Effector memory CD8-positive, alpha-beta T cell (primary cell): Measurements from ENCODE around the gene ZNF326.
"Not testable (repeated sequence)": the region's sequence is repeated elsewhere in the genome, so short reads cannot be mapped to it uniquely, and the experiment has no call there.

Experiments
- ATAC-seq: fragments of 150-1000 bp; cut with Tn5 transposase; replicated peaks from 2 replicates; pipeline ENCODE4 v1.10.0; 2021; ENCODE audit warnings: mild to moderate bottlenecking, moderate library complexity
- DNase-seq, 3 experiments: peaks; one replicate each; pipeline ENCODE4 v3.0.0; 2021
- H3K27ac Mint-ChIP-seq, 2 donors: one replicate each; pipeline ENCODE4 v1.8.0; 2022; ENCODE audit warnings: mild to moderate bottlenecking in 2 of 2, mixed read lengths in 2 of 2, moderate library complexity in 2 of 2
- H3K27me3 Mint-ChIP-seq, 2 donors: one replicate each; pipeline ENCODE4 v1.8.0; 2022; ENCODE audit warnings: mixed read lengths in 2 of 2
- H3K36me3 Mint-ChIP-seq: one replicate; pipeline ENCODE4 v1.8.0; 2022; ENCODE audit warnings: mild to moderate bottlenecking, moderate library complexity, mixed read lengths; ENCODE audit not compliant: insufficient read depth
- H3K4me1 Mint-ChIP-seq, 2 donors: one replicate each; pipeline ENCODE4 v1.8.0; 2022; ENCODE audit warnings: low read depth in 2 of 2, mixed read lengths in 2 of 2
- H3K4me3 Mint-ChIP-seq, 2 donors: one replicate each; pipeline ENCODE4 v1.8.0; 2022; ENCODE audit warnings: mild to moderate bottlenecking in 2 of 2, mixed read lengths in 2 of 2, moderate library complexity in 2 of 2
- H3K9me3 Mint-ChIP-seq, 2 donors: one replicate each; pipeline ENCODE4 v1.8.0; 2022; ENCODE audit warnings: mixed read lengths in 2 of 2

Gene ZNF326

GRCh38 chr1:89974696-89975470, 20.0 kb upstream of the ZNF326 start:
- no peak for ATAC-seq
- no peak overlapping the region for H3K4me3 Mint-ChIP-seq
- H3K27me3 Mint-ChIP-seq = peaks cover 0 to 11% of the 10 kb centered on the region in 2 donors
- H3K4me1 Mint-ChIP-seq = no peaks in the 10 kb centered on the region
- no peak overlapping the region for H3K27ac Mint-ChIP-seq
- H3K36me3 Mint-ChIP-seq = no peaks in the 10 kb centered on the region
- DNase-seq = no peak
- H3K9me3 Mint-ChIP-seq = no peaks in the 10 kb centered on the region

GRCh38 chr1:89975540-89976125, 19.3 kb upstream of the ZNF326 start:
- Mint-ChIP-seq H3K4me1 (no peaks in the 10 kb centered on the region), H3K27me3 (peaks cover 0 to 11% of the 10 kb centered on the region in 2 donors), H3K27ac (no peak overlapping the region), H3K36me3 (no peaks in the 10 kb centered on the region), H3K4me3 (no peak overlapping the region), H3K9me3 (no peaks in the 10 kb centered on the region)
- ATAC-seq = no peak
- DNase-seq = no peak

GRCh38 chr1:89978755-89979154, 16.2 kb upstream of the ZNF326 start:
- Mint-ChIP-seq H3K4me3 (no peak overlapping the region), H3K9me3 (no peaks in the 10 kb centered on the region), H3K4me1 (no peaks in the 10 kb centered on the region), H3K27me3 (peaks cover 3 to 12% of the 10 kb centered on the region in 2 donors), H3K36me3 (no peaks in the 10 kb centered on the region), H3K27ac (no peak overlapping the region)
- DNase-seq = no peak
- ATAC-seq = no peak

GRCh38 chr1:89980605-89981004, 14.3 kb upstream of the ZNF326 start:
- no peak for ATAC-seq
- DNase-seq = no peak
- H3K9me3 Mint-ChIP-seq = no peaks in the 10 kb centered on the region
- H3K27me3 Mint-ChIP-seq = peaks cover 7 to 9% of the 10 kb centered on the region in 2 donors
- no peak overlapping the region for H3K4me3 Mint-ChIP-seq
- H3K27ac Mint-ChIP-seq = no peak overlapping the region
- H3K36me3 Mint-ChIP-seq = no peaks in the 10 kb centered on the region
- no peaks in the 10 kb centered on the region for H3K4me1 Mint-ChIP-seq

- not testable (repeated sequence) for H3K36me3 Mint-ChIP-seq, H3K4me1 Mint-ChIP-seq, H3K27ac Mint-ChIP-seq, DNase-seq, H3K4me3 Mint-ChIP-seq, H3K9me3 Mint-ChIP-seq, ATAC-seq, H3K27me3 Mint-ChIP-seq
Measured at GRCh38 chr1:89982846-89983245, 12.1 kb upstream of the ZNF326 start.

- H3K27ac Mint-ChIP-seq, H3K4me3 Mint-ChIP-seq, ATAC-seq, H3K36me3 Mint-ChIP-seq, H3K9me3 Mint-ChIP-seq, H3K4me1 Mint-ChIP-seq, DNase-seq: not testable (repeated sequence)
- peaks cover 10 to 14% of the 10 kb centered on the region in 2 donors for H3K27me3 Mint-ChIP-seq
Measured at GRCh38 chr1:89984564-89985116, 10.3 kb upstream of the ZNF326 start.

GRCh38 chr1:89986020-89986419, 8.9 kb upstream of the ZNF326 start:
- Mint-ChIP-seq H3K4me3 (no peak overlapping the region), H3K27ac (no peak overlapping the region), H3K4me1 (no peaks in the 10 kb centered on the region), H3K9me3 (no peaks in the 10 kb centered on the region), H3K36me3 (no peaks in the 10 kb centered on the region), H3K27me3 (peaks cover 12 to 18% of the 10 kb centered on the region in 2 donors)
- ATAC-seq (no peak), DNase-seq (no peak)

- DNase-seq (peak; percentile 46 to 59 (median 53)), ATAC-seq (peak; percentile 97)
- Mint-ChIP-seq H3K27me3 (peaks cover 12 to 14% of the 10 kb centered on the region in 2 donors), H3K4me3 (no peak overlapping the region), H3K27ac (no peak overlapping the region), H3K4me1 (no peaks in the 10 kb centered on the region), H3K36me3 (no peaks in the 10 kb centered on the region), H3K9me3 (no peaks in the 10 kb centered on the region)
Measured at GRCh38 chr1:89987159-89987819, 7.6 kb upstream of the ZNF326 start.

- peaks cover 5 to 9% of the 10 kb centered on the region in 2 donors for H3K27me3 Mint-ChIP-seq
- DNase-seq = no peak
- no peaks in the 10 kb centered on the region for H3K9me3 Mint-ChIP-seq
- no peak overlapping the region for H3K27ac Mint-ChIP-seq
- peaks cover 2% of the 10 kb centered on the region for H3K36me3 Mint-ChIP-seq
- no peak overlapping the region for H3K4me3 Mint-ChIP-seq
- ATAC-seq = no peak
- no peaks in the 10 kb centered on the region for H3K4me1 Mint-ChIP-seq
Measured at GRCh38 chr1:89989099-89989498, 5.8 kb upstream of the ZNF326 start.

- no peak for ATAC-seq
- DNase-seq = no peak
- H3K4me3 Mint-ChIP-seq = no peak overlapping the region
- H3K9me3 Mint-ChIP-seq = no peaks in the 10 kb centered on the region
- H3K27ac Mint-ChIP-seq = no peak overlapping the region
- no peaks in the 10 kb centered on the region for H3K4me1 Mint-ChIP-seq
- peaks cover 5 to 9% of the 10 kb centered on the region in 2 donors for H3K27me3 Mint-ChIP-seq
- H3K36me3 Mint-ChIP-seq = peaks cover 6% of the 10 kb centered on the region
Measured at GRCh38 chr1:89989799-89990198, 5.1 kb upstream of the ZNF326 start.

GRCh38 chr1:89990976-89991831, 3.7 kb upstream of the ZNF326 start:
- peaks cover 5 to 9% of the 10 kb centered on the region in 2 donors for H3K27me3 Mint-ChIP-seq
- DNase-seq = no peak
- H3K36me3 Mint-ChIP-seq = peaks cover 14% of the 10 kb centered on the region
- ATAC-seq = no peak
- H3K9me3 Mint-ChIP-seq = no peaks in the 10 kb centered on the region
- H3K27ac Mint-ChIP-seq = no peak overlapping the region
- H3K4me3 Mint-ChIP-seq = no peak overlapping the region
- peaks cover under 1 to 3% of the 10 kb centered on the region in 2 donors for H3K4me1 Mint-ChIP-seq

- Mint-ChIP-seq H3K9me3 (no peaks in the 10 kb centered on the region), H3K27me3 (peaks cover 5 to 9% of the 10 kb centered on the region in 2 donors), H3K4me1 (peaks cover 18 to 21% of the 10 kb centered on the region in 2 donors), H3K27ac (no peak overlapping the region), H3K4me3 (peak overlapping the region in 1 of 2 donors; percentile 39), H3K36me3 (peaks cover 14% of the 10 kb centered on the region)
- DNase-seq = no peak
- no peak for ATAC-seq
Measured at GRCh38 chr1:89993541-89993940, 1.4 kb upstream of the ZNF326 start.
